Panc1 (cell line): ENCODE data around the gene SPTBN4.

Experiments used
- CTCF ChIP-seq: fragments of 450-650 bp; IDR thresholded peaks from 2 replicates; pipeline ENCODE4 v1.5.1; 2017; ENCODE audit warnings: mild to moderate bottlenecking
- POLR2AphosphoS5 ChIP-seq: IDR thresholded peaks from 2 replicates; pipeline ENCODE4 v1.6.1; 2012; ENCODE audit warnings: mild to moderate bottlenecking, low read depth, low read length, moderate library complexity
- SIN3A ChIP-seq: IDR thresholded peaks from 2 replicates; pipeline ENCODE4 v1.6.1; 2012; ENCODE audit warnings: low read depth, mild to moderate bottlenecking, low read length, moderate library complexity, borderline replicate concordance; ENCODE audit not compliant: insufficient read depth

- TF ChIP-seq CTCF (no peak), POLR2AphosphoS5 (no peak), SIN3A (no peak)
Measured at GRCh38 chr19:40552848-40553247, 86.0 kb downstream of the SPTBN4 start.
